DND-41 (cell line): Measurements from ENCODE around the gene ZNF564.

ENCODE experiments used
- CTCF ChIP-seq: IDR thresholded peaks from 2 replicates; pipeline ENCODE4 v1.5.1; 2012; ENCODE audit warnings: borderline replicate concordance, low read length, moderate library complexity, mild to moderate bottlenecking; ENCODE audit not compliant: poor library complexity, severe bottlenecking; ENCODE audit errors: extremely low read depth
- EZH2 ChIP-seq: IDR thresholded peaks from 3 replicates; pipeline ENCODE4 v1.6.1; 2012; ENCODE audit warnings: borderline replicate concordance, low read depth, mild to moderate bottlenecking, moderate library complexity, low read length, inconsistent platforms; ENCODE audit not compliant: severe bottlenecking

- TF ChIP-seq CTCF (no peak), EZH2 (no peak)
Observed at GRCh38 chr19:12578641-12579040, 27.4 kb upstream of the ZNF564 start.
